ENCODE data around the gene KRT2.
"Not testable (repeated sequence)": the region's sequence is repeated elsewhere in the genome, so short reads cannot be mapped to it uniquely, and the experiment has no call there.

KRT2 gene

GRCh38 chr12:52677126-52677525 lies 25.1 kb upstream of the KRT2 start:
- no peaks in the 10 kb centered on the region for H3K9me3 ChIP-seq (ENCODE audit: control insufficient read depth in 2 of 2, low read length in 2 of 2)
- H3K27me3 ChIP-seq (ENCODE audit: control insufficient read depth in 2 of 2, insufficient read depth in 2 of 2, low read length in 2 of 2): peaks cover 0 to 2% of the 10 kb centered on the region in 2 donors
- H3K4me1 ChIP-seq (ENCODE audit: control insufficient read depth in 2 of 2, insufficient read depth in 2 of 2, low read length in 2 of 2): no peaks in the 10 kb centered on the region
- no peak overlapping the region for H3K27ac ChIP-seq (ENCODE audit: low read depth in 2 of 2, low read length in 2 of 2)
- H3K36me3 ChIP-seq (ENCODE audit: control insufficient read depth in 2 of 2, insufficient read depth in 2 of 2, low read length in 2 of 2): no peaks in the 10 kb centered on the region
- no peak overlapping the region for H3K9ac ChIP-seq (ENCODE audit: low read depth in 1 of 2, low read length in 2 of 2)
- no peak overlapping the region for H3K4me3 ChIP-seq (ENCODE audit: low read length in 2 of 2)

GRCh38 chr12:52676163-52676562 lies 24.2 kb upstream of the KRT2 start:
- no peaks in the 10 kb centered on the region for H3K36me3 ChIP-seq (ENCODE audit: control insufficient read depth in 2 of 2, insufficient read depth in 2 of 2, low read length in 2 of 2)
- no peak overlapping the region for H3K27ac ChIP-seq (ENCODE audit: low read depth in 2 of 2, low read length in 2 of 2)
- H3K27me3 ChIP-seq (ENCODE audit: control insufficient read depth in 2 of 2, insufficient read depth in 2 of 2, low read length in 2 of 2): peaks cover 0 to 2% of the 10 kb centered on the region in 2 donors
- no peak overlapping the region for H3K4me3 ChIP-seq (ENCODE audit: low read length in 2 of 2)
- no peak overlapping the region for H3K9ac ChIP-seq (ENCODE audit: low read depth in 1 of 2, low read length in 2 of 2)
- H3K4me1 ChIP-seq (ENCODE audit: control insufficient read depth in 2 of 2, insufficient read depth in 2 of 2, low read length in 2 of 2): no peaks in the 10 kb centered on the region
- H3K9me3 ChIP-seq (ENCODE audit: control insufficient read depth in 2 of 2, low read length in 2 of 2): no peaks in the 10 kb centered on the region

GRCh38 chr12:52675301-52675701 lies 23.3 kb upstream of the KRT2 start:
- peaks cover 2% of the 10 kb centered on the region in 2 donors for H3K27me3 ChIP-seq (ENCODE audit: control insufficient read depth in 2 of 2, insufficient read depth in 2 of 2, low read length in 2 of 2)
- H3K9ac ChIP-seq (ENCODE audit: low read depth in 1 of 2, low read length in 2 of 2): no peak overlapping the region

GRCh38 chr12:52674433-52674775 lies 22.4 kb upstream of the KRT2 start:
- Histone ChIP-seq H3K4me3 (ENCODE audit: low read length in 2 of 2) (no peak overlapping the region), H3K4me1 (ENCODE audit: control insufficient read depth in 2 of 2, insufficient read depth in 2 of 2, low read length in 2 of 2) (no peaks in the 10 kb centered on the region), H3K27me3 (ENCODE audit: control insufficient read depth in 2 of 2, insufficient read depth in 2 of 2, low read length in 2 of 2) (peaks cover 2% of the 10 kb centered on the region in 2 donors), H3K9ac (ENCODE audit: low read depth in 1 of 2, low read length in 2 of 2) (no peak overlapping the region), H3K9me3 (ENCODE audit: control insufficient read depth in 2 of 2, low read length in 2 of 2) (no peaks in the 10 kb centered on the region), H3K36me3 (ENCODE audit: control insufficient read depth in 2 of 2, insufficient read depth in 2 of 2, low read length in 2 of 2) (no peaks in the 10 kb centered on the region), H3K27ac (ENCODE audit: low read depth in 2 of 2, low read length in 2 of 2) (no peak overlapping the region)

More at GRCh38 chr12:52675301-52675701, 23.3 kb upstream of the KRT2 start:
- Histone ChIP-seq H3K9me3 (ENCODE audit: control insufficient read depth in 2 of 2, low read length in 2 of 2) (no peaks in the 10 kb centered on the region), H3K36me3 (ENCODE audit: control insufficient read depth in 2 of 2, insufficient read depth in 2 of 2, low read length in 2 of 2) (no peaks in the 10 kb centered on the region), H3K4me1 (ENCODE audit: control insufficient read depth in 2 of 2, insufficient read depth in 2 of 2, low read length in 2 of 2) (no peaks in the 10 kb centered on the region), H3K27ac (ENCODE audit: low read depth in 2 of 2, low read length in 2 of 2) (no peak overlapping the region), H3K4me3 (ENCODE audit: low read length in 2 of 2) (no peak overlapping the region)

GRCh38 chr12:52673713-52674432 lies 21.9 kb upstream of the KRT2 start:
- H3K4me1 ChIP-seq (ENCODE audit: control insufficient read depth in 2 of 2, insufficient read depth in 2 of 2, low read length in 2 of 2): no peaks in the 10 kb centered on the region
- H3K27me3 ChIP-seq (ENCODE audit: control insufficient read depth in 2 of 2, insufficient read depth in 2 of 2, low read length in 2 of 2): peaks cover 0 to 2% of the 10 kb centered on the region in 2 donors
- H3K9ac ChIP-seq (ENCODE audit: low read depth in 1 of 2, low read length in 2 of 2): no peak overlapping the region
- no peak overlapping the region for H3K4me3 ChIP-seq (ENCODE audit: low read length in 2 of 2)
- H3K27ac ChIP-seq (ENCODE audit: low read depth in 2 of 2, low read length in 2 of 2): no peak overlapping the region
- no peaks in the 10 kb centered on the region for H3K36me3 ChIP-seq (ENCODE audit: control insufficient read depth in 2 of 2, insufficient read depth in 2 of 2, low read length in 2 of 2)
- H3K9me3 ChIP-seq (ENCODE audit: control insufficient read depth in 2 of 2, low read length in 2 of 2): no peaks in the 10 kb centered on the region

- Histone ChIP-seq H3K4me1 (ENCODE audit: control insufficient read depth in 2 of 2, insufficient read depth in 2 of 2, low read length in 2 of 2) (no peaks in the 10 kb centered on the region), H3K36me3 (ENCODE audit: control insufficient read depth in 2 of 2, insufficient read depth in 2 of 2, low read length in 2 of 2) (no peaks in the 10 kb centered on the region), H3K27ac (ENCODE audit: low read depth in 2 of 2, low read length in 2 of 2) (no peak overlapping the region), H3K9ac (ENCODE audit: low read depth in 1 of 2, low read length in 2 of 2) (no peak overlapping the region), H3K4me3 (ENCODE audit: low read length in 2 of 2) (no peak overlapping the region), H3K27me3 (ENCODE audit: control insufficient read depth in 2 of 2, insufficient read depth in 2 of 2, low read length in 2 of 2) (peaks cover 0 to 2% of the 10 kb centered on the region in 2 donors), H3K9me3 (ENCODE audit: control insufficient read depth in 2 of 2, low read length in 2 of 2) (no peaks in the 10 kb centered on the region)
Observed at GRCh38 chr12:52673217-52673616, 21.2 kb upstream of the KRT2 start.

- H3K4me3 ChIP-seq (ENCODE audit: low read length in 2 of 2): no peak overlapping the region
- H3K9me3 ChIP-seq (ENCODE audit: control insufficient read depth in 2 of 2, low read length in 2 of 2): no peaks in the 10 kb centered on the region
- H3K4me1 ChIP-seq (ENCODE audit: control insufficient read depth in 2 of 2, insufficient read depth in 2 of 2, low read length in 2 of 2): no peaks in the 10 kb centered on the region
- no peak overlapping the region for H3K27ac ChIP-seq (ENCODE audit: low read depth in 2 of 2, low read length in 2 of 2)
- no peaks in the 10 kb centered on the region for H3K36me3 ChIP-seq (ENCODE audit: control insufficient read depth in 2 of 2, insufficient read depth in 2 of 2, low read length in 2 of 2)
- no peak overlapping the region for H3K9ac ChIP-seq (ENCODE audit: low read depth in 1 of 2, low read length in 2 of 2)
- H3K27me3 ChIP-seq (ENCODE audit: control insufficient read depth in 2 of 2, insufficient read depth in 2 of 2, low read length in 2 of 2): peaks cover 0 to 4% of the 10 kb centered on the region in 2 donors
Observed at GRCh38 chr12:52672321-52672933, 20.4 kb upstream of the KRT2 start.

GRCh38 chr12:52670961-52671360 lies 18.9 kb upstream of the KRT2 start:
- Histone ChIP-seq H3K9ac (ENCODE audit: low read depth in 1 of 2, low read length in 2 of 2) (no peak overlapping the region), H3K27ac (ENCODE audit: low read depth in 2 of 2, low read length in 2 of 2) (no peak overlapping the region), H3K27me3 (ENCODE audit: control insufficient read depth in 2 of 2, insufficient read depth in 2 of 2, low read length in 2 of 2) (peaks cover 0 to 4% of the 10 kb centered on the region in 2 donors)

GRCh38 chr12:52670506-52670905 lies 18.5 kb upstream of the KRT2 start:
- H3K36me3 ChIP-seq (ENCODE audit: control insufficient read depth in 2 of 2, insufficient read depth in 2 of 2, low read length in 2 of 2): no peaks in the 10 kb centered on the region
- no peak overlapping the region for H3K27ac ChIP-seq (ENCODE audit: low read depth in 2 of 2, low read length in 2 of 2)
- peaks cover 0 to 4% of the 10 kb centered on the region in 2 donors for H3K27me3 ChIP-seq (ENCODE audit: control insufficient read depth in 2 of 2, insufficient read depth in 2 of 2, low read length in 2 of 2)
- no peaks in the 10 kb centered on the region for H3K9me3 ChIP-seq (ENCODE audit: control insufficient read depth in 2 of 2, low read length in 2 of 2)
- no peak overlapping the region for H3K4me3 ChIP-seq (ENCODE audit: low read length in 2 of 2)
- no peak overlapping the region for H3K9ac ChIP-seq (ENCODE audit: low read depth in 1 of 2, low read length in 2 of 2)
- H3K4me1 ChIP-seq (ENCODE audit: control insufficient read depth in 2 of 2, insufficient read depth in 2 of 2, low read length in 2 of 2): no peaks in the 10 kb centered on the region

More at GRCh38 chr12:52670961-52671360, 18.9 kb upstream of the KRT2 start:
- Histone ChIP-seq H3K4me1 (ENCODE audit: control insufficient read depth in 2 of 2, insufficient read depth in 2 of 2, low read length in 2 of 2) (no peaks in the 10 kb centered on the region), H3K4me3 (ENCODE audit: low read length in 2 of 2) (no peak overlapping the region), H3K36me3 (ENCODE audit: control insufficient read depth in 2 of 2, insufficient read depth in 2 of 2, low read length in 2 of 2) (no peaks in the 10 kb centered on the region), H3K9me3 (ENCODE audit: control insufficient read depth in 2 of 2, low read length in 2 of 2) (no peaks in the 10 kb centered on the region)

GRCh38 chr12:52669941-52670340 lies 17.9 kb upstream of the KRT2 start:
- not testable (repeated sequence) for H3K27me3 ChIP-seq (ENCODE audit: control insufficient read depth in 2 of 2, insufficient read depth in 2 of 2, low read length in 2 of 2); H3K36me3 ChIP-seq (ENCODE audit: control insufficient read depth in 2 of 2, insufficient read depth in 2 of 2, low read length in 2 of 2); H3K9me3 ChIP-seq (ENCODE audit: control insufficient read depth in 2 of 2, low read length in 2 of 2); H3K27ac ChIP-seq (ENCODE audit: low read depth in 2 of 2, low read length in 2 of 2); H3K4me3 ChIP-seq (ENCODE audit: low read length in 2 of 2); H3K4me1 ChIP-seq (ENCODE audit: control insufficient read depth in 2 of 2, insufficient read depth in 2 of 2, low read length in 2 of 2); H3K9ac ChIP-seq (ENCODE audit: low read depth in 1 of 2, low read length in 2 of 2)

All from mucosa of rectum (tissue), 2 donors.